Suprapubic skin (tissue), 3 donors: Measurements from ENCODE around the gene CASP4.

Experiments used
- EP300 ChIP-seq: sonication (generic); formaldehyde crosslinking; IDR thresholded peaks from one replicate; pipeline ENCODE4 v1.6.1; 2017; ENCODE audit warnings: antibody characterized with exemption
- POLR2A ChIP-seq, 2 donors: fragments of 450-650 bp; IDR thresholded peaks; one replicate each; pipeline ENCODE4 v1.6.1; 2017; ENCODE audit warnings: antibody characterized with exemption in 2 of 2, mild to moderate bottlenecking in 2 of 2, moderate library complexity in 2 of 2
- TF ChIP-seq, protein P1 (sequence below), 2 donors: fragments of 200-600 bp in 1 of 2; fragments of 450-650 bp in 1 of 2; sonication (generic) in 1 of 2; IDR thresholded peaks; one replicate each; pipeline ENCODE4 v1.5.1; 2016 to 2019; ENCODE audit warnings: antibody characterized with exemption in 2 of 2, mild to moderate bottlenecking in 1 of 2, moderate library complexity in 1 of 2

DNA sequence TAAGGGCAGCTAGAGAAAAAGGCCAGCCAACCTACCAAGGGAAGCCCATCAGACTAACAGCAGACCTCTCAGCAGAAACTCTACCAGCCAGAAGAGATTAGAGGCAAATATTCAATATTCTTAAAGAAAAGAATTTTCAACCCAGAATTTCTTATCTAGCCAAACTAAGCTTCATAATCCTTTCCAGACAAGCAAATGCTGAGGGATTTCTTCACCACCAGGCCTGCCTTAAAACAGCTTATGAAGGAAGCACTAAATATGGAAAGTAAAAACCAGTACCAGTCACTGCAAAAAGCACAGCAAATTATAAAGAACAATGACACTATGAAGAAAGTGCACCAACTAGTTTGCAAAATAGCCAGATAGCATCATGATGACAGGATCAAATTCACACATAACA lies 39.6 kb downstream of the CASP4 start:
- TF ChIP-seq, protein P1, sequence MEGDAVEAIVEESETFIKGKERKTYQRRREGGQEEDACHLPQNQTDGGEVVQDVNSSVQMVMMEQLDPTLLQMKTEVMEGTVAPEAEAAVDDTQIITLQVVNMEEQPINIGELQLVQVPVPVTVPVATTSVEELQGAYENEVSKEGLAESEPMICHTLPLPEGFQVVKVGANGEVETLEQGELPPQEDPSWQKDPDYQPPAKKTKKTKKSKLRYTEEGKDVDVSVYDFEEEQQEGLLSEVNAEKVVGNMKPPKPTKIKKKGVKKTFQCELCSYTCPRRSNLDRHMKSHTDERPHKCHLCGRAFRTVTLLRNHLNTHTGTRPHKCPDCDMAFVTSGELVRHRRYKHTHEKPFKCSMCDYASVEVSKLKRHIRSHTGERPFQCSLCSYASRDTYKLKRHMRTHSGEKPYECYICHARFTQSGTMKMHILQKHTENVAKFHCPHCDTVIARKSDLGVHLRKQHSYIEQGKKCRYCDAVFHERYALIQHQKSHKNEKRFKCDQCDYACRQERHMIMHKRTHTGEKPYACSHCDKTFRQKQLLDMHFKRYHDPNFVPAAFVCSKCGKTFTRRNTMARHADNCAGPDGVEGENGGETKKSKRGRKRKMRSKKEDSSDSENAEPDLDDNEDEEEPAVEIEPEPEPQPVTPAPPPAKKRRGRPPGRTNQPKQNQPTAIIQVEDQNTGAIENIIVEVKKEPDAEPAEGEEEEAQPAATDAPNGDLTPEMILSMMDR (IDR thresholded peaks at IDR 0.05), result no peak
- no peak for TF ChIP-seq POLR2A (IDR thresholded peaks at IDR 0.05)
- TF ChIP-seq EP300, result no peak
